ENCODE measurements around the gene RNF222. TPM values are rescaled to one million over a fixed set of nuclear protein-coding genes. Genes with fewer than 3 reads are reported as not detected.
"Not testable (repeated sequence)": the region's sequence is repeated elsewhere in the genome, so short reads cannot be mapped to it uniquely, and the experiment has no call there.

Gene RNF222
- polyA plus RNA-seq, 1 donor from 2014 or later: not detected

- Histone ChIP-seq H4K20me1 (ENCODE audit: insufficient read depth) (no peaks in the 10 kb centered on the region), H3K27ac (ENCODE audit: low read length) (no peak overlapping the region), H3K9ac (ENCODE audit: low read length) (no peak overlapping the region), H3K36me3 (ENCODE audit: insufficient read depth, low read length) (no peaks in the 10 kb centered on the region), H3K4me3 (ENCODE audit: low read length) (no peak overlapping the region), H3F3A (ENCODE audit: insufficient read depth, low read length, poor library complexity, severe bottlenecking) (no peaks in the 10 kb centered on the region), H3K9me3 (ENCODE audit: low read length) (no peaks in the 10 kb centered on the region), H3K27me3 (ENCODE audit: insufficient read depth, low read depth, low read length) (no peaks in the 10 kb centered on the region), H3K79me2 (replicated peaks; ENCODE audit: insufficient read depth, low read length) (no peaks in the 10 kb centered on the region), H3K4me2 (ENCODE audit: low read length) (no peak overlapping the region), H3K9me2 (ENCODE audit: insufficient read depth, low read length) (no peaks in the 10 kb centered on the region), H2AFZ (ENCODE audit: low read depth, low read length) (no peak overlapping the region)
- no peak for TF ChIP-seq EZH2 (IDR thresholded peaks at IDR 0.05; ENCODE audit: borderline replicate concordance, insufficient read depth, low read length, poor library complexity, severe bottlenecking)
- TF ChIP-seq MXI1 (conservative IDR thresholded peaks at IDR 0.05; ENCODE audit: poor library complexity, severe bottlenecking): no peak
- no peak for TF ChIP-seq POLR2AphosphoS5 (IDR thresholded peaks at IDR 0.05)
- TF ChIP-seq EP300 (conservative IDR thresholded peaks at IDR 0.05; ENCODE audit: poor library complexity, severe bottlenecking): no peak
- TF ChIP-seq TAF1 (IDR thresholded peaks at IDR 0.05; ENCODE audit: low read depth): no peak
- no peak for TF ChIP-seq SMC3 (conservative IDR thresholded peaks at IDR 0.05; ENCODE audit: poor library complexity)
- TF ChIP-seq, protein P1, sequence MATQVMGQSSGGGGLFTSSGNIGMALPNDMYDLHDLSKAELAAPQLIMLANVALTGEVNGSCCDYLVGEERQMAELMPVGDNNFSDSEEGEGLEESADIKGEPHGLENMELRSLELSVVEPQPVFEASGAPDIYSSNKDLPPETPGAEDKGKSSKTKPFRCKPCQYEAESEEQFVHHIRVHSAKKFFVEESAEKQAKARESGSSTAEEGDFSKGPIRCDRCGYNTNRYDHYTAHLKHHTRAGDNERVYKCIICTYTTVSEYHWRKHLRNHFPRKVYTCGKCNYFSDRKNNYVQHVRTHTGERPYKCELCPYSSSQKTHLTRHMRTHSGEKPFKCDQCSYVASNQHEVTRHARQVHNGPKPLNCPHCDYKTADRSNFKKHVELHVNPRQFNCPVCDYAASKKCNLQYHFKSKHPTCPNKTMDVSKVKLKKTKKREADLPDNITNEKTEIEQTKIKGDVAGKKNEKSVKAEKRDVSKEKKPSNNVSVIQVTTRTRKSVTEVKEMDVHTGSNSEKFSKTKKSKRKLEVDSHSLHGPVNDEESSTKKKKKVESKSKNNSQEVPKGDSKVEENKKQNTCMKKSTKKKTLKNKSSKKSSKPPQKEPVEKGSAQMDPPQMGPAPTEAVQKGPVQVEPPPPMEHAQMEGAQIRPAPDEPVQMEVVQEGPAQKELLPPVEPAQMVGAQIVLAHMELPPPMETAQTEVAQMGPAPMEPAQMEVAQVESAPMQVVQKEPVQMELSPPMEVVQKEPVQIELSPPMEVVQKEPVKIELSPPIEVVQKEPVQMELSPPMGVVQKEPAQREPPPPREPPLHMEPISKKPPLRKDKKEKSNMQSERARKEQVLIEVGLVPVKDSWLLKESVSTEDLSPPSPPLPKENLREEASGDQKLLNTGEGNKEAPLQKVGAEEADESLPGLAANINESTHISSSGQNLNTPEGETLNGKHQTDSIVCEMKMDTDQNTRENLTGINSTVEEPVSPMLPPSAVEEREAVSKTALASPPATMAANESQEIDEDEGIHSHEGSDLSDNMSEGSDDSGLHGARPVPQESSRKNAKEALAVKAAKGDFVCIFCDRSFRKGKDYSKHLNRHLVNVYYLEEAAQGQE (IDR thresholded peaks at IDR 0.05; ENCODE audit: borderline replicate concordance): no peak
- TF ChIP-seq CTCF (IDR thresholded peaks at IDR 0.05; ENCODE audit: poor library complexity, severe bottlenecking): no peak
- TF ChIP-seq RAD21 (conservative IDR thresholded peaks at IDR 0.05): no peak
These were observed 43.9 kb downstream of the RNF222 start for GRCh38 chr17:8353736-8354135.

- no peaks in the 10 kb centered on the region for H3K9me2 ChIP-seq (ENCODE audit: insufficient read depth, low read length)
- no peaks in the 10 kb centered on the region for H3F3A ChIP-seq (ENCODE audit: insufficient read depth, low read length, poor library complexity, severe bottlenecking)
- no peaks in the 10 kb centered on the region for H3K36me3 ChIP-seq (ENCODE audit: insufficient read depth, low read length)
- H3K4me2 ChIP-seq (ENCODE audit: low read length): no peak overlapping the region
- no peaks in the 10 kb centered on the region for H4K20me1 ChIP-seq (ENCODE audit: insufficient read depth)
- no peak overlapping the region for H3K27ac ChIP-seq (ENCODE audit: low read length)
- no peaks in the 10 kb centered on the region for H3K9me3 ChIP-seq (ENCODE audit: low read length)
- no peak for TF ChIP-seq POLR2AphosphoS5 (IDR thresholded peaks at IDR 0.05)
- TF ChIP-seq CTCF (IDR thresholded peaks at IDR 0.05; ENCODE audit: poor library complexity, severe bottlenecking): no peak
- TF ChIP-seq TAF1 (IDR thresholded peaks at IDR 0.05; ENCODE audit: low read depth): no peak
- TF ChIP-seq EP300 (conservative IDR thresholded peaks at IDR 0.05; ENCODE audit: poor library complexity, severe bottlenecking): no peak
- no peak for TF ChIP-seq MXI1 (conservative IDR thresholded peaks at IDR 0.05; ENCODE audit: poor library complexity, severe bottlenecking)
- TF ChIP-seq, protein P1 (IDR thresholded peaks at IDR 0.05; ENCODE audit: borderline replicate concordance): no peak
- no peak for TF ChIP-seq EZH2 (IDR thresholded peaks at IDR 0.05; ENCODE audit: borderline replicate concordance, insufficient read depth, low read length, poor library complexity, severe bottlenecking)
- no peak for TF ChIP-seq RAD21 (conservative IDR thresholded peaks at IDR 0.05)
- no peak for TF ChIP-seq SMC3 (conservative IDR thresholded peaks at IDR 0.05; ENCODE audit: poor library complexity)
- no peak overlapping the region for H3K4me3 ChIP-seq (ENCODE audit: low read length)
- no peak overlapping the region for H3K9ac ChIP-seq (ENCODE audit: low read length)
- no peak overlapping the region for H2AFZ ChIP-seq (ENCODE audit: low read depth, low read length)
- no peaks in the 10 kb centered on the region for H3K27me3 ChIP-seq (ENCODE audit: insufficient read depth, low read depth, low read length)
- no peaks in the 10 kb centered on the region for H3K79me2 ChIP-seq (replicated peaks; ENCODE audit: insufficient read depth, low read length)
These were observed 47.3 kb downstream of the RNF222 start for GRCh38 chr17:8350339-8350738.

DNA sequence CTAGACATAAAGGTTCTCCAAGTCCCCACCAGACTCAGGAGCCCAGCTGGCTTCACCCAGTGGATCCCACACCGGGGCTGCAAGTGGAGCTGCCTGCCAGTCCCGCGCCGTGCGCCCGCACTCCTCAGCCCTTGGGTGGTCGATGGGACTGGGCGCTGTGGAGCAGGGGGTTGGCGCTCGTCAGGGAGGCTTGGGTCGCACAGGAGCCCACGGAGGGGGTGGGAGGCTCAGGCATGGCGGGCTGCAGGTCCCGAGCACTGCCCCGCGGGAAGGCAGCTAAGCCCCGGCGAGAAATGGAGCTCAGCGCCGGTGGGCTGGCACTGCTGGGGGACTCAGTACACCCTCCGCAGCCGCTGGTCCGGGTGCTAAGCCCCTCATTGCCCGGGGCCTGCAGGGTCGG, 50.6 kb downstream of the RNF222 start:
- H2AFZ ChIP-seq (ENCODE audit: low read depth, low read length); H3K4me3 ChIP-seq (ENCODE audit: low read length); H4K20me1 ChIP-seq (ENCODE audit: insufficient read depth); H3K27me3 ChIP-seq (ENCODE audit: insufficient read depth, low read depth, low read length); H3F3A ChIP-seq (ENCODE audit: insufficient read depth, low read length, poor library complexity, severe bottlenecking); H3K79me2 ChIP-seq (replicated peaks; ENCODE audit: insufficient read depth, low read length); H3K4me2 ChIP-seq (ENCODE audit: low read length); H3K9me3 ChIP-seq (ENCODE audit: low read length); H3K36me3 ChIP-seq (ENCODE audit: insufficient read depth, low read length); H3K9ac ChIP-seq (ENCODE audit: low read length); H3K9me2 ChIP-seq (ENCODE audit: insufficient read depth, low read length); H3K27ac ChIP-seq (ENCODE audit: low read length): not testable (repeated sequence)

Measured in neural cell (in vitro differentiated cells).